ENCODE data around the gene ROR2.

Gene ROR2

DNA sequence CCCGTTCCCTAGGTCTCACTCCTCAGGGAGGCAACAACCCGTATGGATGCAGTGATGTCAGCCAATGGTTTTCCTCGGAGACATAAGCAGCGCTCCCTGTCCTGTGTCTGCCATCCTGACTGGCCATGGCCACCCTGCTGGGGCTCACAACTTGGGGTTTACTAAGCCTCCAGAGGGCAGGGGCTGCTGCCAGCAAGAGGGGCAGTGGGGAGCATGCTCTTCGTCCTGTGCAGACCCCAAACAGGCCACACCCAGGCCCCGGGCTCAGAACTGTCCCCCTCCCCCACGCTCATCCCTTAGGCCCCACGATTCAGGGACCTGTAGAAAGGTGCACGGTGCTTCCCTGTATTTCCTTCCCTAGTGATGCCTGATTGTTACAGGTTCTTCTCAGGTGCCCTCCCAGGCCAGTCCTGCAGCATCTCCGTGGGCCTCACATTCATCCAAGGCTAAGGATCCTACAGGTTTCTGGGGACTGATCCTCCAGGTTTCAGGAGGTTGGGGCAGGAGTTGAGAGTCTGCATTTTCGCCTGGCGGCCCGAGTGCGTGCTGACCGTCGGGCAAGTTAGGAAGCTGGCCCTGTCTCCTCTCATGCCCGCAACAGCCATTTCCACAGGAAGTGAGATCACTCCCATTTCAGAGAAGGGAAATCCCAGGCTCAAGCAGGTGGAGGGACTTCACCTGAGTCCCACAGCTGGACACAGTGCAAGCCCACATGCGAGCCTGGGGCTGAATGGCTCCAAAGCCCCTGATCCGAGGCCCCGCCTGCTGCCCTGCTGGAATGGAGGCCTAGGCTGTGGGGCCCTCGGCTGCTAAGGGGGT lies 217.6 kb downstream of the ROR2 start:
- DNase-seq = no peak

DNA sequence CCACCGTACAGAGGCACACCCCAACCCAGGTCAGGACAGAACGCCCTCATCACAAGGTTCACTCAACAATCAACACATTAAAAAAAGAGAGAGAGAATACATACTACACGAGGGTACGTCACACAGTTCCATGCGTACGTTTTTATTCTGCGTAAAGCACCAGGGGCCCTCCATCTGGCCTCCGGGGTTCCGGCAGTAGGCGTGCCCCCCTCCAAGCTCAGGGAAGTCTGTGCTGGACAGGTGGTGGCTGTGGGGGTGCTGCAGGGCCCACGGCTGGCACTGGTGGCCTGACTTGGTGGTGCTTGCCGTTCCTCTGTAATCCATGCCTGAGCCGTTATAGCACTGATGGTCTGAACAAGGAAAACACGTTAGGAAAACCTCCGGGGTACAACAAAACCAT lies 219.2 kb downstream of the ROR2 start:
- no peak for DNase-seq

DNA sequence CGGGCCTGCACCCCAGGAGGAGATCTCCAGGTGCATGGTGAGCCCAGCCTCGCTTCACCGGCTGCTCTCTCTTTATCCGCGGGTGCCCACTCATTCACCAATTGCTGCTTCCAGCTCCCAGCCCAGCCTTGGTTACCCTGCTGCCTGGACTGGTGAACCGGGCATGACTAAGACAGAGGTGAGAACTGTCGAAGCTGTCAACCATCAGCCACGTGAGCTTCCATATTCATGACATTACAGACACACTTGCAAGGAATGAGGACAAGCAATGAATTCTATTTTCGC lies 220.5 kb downstream of the ROR2 start:
- no peak for DNase-seq

DNA sequence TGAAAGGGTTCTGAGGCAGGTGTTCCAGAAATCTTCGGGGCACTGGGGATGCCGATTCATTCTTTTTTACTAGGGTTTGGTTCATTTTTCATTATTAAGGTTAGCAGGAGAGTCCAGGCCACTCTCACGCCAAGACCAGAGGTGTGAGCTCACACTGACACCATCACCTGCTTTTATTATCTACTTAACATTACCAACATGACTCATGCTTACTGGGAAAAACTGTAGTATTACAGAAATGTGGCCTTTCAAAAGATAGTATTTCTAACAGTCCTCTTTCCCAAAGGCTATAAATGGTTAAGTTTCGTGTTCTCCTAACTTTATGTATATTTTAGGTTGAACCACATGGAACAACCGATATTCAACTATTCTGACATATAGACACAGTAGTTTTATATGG lies 222.1 kb downstream of the ROR2 start:
- DNase-seq = no peak

DNA sequence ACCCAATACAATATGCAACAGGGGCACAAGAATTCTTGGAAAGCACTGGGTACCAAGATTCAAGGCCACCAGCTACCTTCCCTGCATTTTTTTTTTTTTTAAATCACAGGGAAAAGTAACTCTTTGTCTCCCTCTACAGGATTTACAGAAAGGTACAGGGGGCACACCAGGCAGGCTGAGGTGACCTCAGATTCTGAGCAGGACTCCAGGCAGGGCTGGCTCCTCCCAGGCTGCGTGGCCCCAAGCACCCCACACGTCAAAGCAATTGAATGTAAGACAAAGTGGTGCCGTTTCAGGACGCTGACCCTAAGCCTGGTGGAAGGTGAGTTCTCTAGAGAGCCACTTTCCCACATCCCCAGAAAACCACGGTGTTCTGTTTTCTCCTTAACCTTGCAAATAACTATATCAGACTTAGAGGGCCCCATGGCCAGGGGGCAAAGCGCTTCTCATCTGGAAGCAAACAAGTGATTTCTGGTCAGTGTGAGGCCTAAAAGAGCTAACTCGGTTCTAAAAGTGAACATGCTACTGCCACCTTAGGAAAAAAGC lies 222.6 kb downstream of the ROR2 start:
- DNase-seq = no peak

DNA sequence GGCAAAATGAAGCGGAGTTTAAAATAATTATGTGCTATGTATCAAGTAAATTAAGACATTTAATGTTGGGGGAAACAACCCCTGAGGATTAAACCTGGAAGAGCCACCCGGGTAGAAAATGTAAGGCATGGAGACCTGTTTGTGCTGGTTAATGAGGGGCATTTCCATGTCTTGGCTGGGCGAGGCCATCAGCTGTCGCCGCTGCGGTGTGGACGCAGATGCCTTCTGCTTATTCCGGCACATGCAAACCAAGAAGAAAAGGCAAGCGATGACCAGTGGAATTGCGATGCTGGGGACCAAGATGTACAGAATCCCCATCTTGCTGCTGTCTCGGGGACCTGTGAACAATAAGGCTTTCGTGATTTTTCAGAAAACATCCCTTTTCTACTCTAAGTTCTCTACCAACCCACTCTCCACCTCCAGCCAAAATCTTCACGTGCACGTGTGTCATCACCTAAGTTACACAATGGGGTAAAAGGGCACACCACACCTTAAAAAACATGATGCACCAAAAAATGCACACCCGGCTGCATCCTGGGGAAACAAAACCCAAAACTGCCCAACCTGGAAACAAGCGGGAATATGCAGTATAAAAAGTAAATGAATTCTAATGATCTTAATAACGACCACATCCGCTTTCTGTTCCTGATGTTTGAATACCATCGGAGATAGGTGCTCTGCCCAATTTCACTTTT lies 223.5 kb downstream of the ROR2 start:
- no peak for DNase-seq

DNA sequence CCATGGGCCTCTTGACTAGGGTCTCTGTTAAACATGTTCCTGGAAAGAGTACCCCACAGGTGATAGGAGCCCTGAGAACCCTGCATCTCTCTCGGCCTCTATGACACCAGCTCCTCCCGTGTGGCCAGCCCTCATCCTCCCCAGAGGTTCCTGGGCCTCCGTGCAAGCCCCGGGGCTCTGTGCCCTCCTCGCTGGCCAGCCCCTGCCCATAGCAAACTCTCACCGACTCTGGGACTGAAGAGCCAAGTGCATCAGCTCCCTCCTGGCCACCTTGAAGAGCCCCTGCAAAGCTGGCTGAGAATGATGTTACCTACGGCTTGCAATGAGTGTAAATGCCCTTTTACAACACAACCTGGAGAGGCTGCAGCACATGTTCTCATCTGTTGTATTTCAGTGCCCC lies 224.4 kb downstream of the ROR2 start:
- DNase-seq = no peak

DNA sequence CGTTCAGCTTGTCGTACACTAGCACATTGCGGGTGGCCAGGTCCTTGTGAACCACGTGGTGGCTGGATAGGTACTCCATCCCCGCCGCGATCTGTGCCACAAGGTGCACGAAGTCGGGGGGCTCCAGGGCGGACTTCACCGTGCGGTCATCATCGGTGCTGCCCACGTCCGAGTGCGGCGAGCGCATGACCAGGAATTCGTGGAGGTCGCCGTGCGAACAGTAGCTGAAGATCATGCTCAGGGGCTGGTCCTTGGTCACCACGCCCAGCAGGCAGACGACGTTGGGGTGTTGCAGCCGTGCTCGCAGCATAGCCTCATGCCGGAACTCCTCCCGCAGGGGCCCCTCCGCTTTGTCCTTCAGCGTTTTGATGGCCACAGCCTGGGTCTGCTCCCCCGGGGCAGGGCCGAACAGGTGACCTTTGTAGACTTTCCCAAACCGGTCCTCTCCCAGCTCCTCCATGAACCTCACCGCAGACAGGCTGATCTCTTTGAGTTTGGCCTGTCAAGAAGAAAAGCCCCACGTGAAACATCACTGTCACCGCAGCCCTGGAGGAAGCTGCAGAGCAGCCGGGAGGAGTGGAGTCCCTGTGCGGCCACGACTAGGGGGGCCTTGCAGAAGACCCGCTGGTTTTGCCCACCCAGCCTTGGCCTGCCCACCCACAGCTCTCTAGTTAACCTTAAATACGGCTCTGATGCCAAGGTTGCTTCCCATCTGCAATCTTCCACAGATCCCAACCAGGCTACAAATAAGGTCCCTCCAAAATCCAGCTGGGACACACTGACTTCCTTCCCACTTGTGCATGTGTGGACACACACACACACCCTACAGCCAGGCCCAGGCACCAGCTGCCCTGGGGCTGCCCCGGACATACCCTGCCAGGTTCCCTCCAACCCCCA lies 225.2 kb downstream of the ROR2 start:
- no peak for DNase-seq

DNA sequence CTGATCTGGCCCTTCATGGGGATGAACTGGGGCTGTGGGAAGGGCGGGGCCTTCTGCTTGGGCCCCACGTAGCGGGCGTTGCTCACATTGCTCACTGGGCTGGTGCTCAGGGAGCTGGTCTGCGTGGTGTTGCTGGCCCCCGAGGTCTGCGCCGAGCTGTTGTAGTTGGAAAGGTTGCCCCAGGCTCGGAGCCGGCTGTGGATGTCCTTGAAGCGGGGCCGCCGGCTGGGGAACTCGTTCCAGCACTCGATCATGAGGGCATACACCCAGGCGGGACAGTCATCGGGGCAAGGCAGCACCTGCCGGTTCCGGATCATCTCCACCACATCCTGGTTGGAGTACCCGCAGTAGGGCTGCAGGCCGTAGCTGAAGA lies 226.0 kb downstream of the ROR2 start:
- no peak for DNase-seq

DNA sequence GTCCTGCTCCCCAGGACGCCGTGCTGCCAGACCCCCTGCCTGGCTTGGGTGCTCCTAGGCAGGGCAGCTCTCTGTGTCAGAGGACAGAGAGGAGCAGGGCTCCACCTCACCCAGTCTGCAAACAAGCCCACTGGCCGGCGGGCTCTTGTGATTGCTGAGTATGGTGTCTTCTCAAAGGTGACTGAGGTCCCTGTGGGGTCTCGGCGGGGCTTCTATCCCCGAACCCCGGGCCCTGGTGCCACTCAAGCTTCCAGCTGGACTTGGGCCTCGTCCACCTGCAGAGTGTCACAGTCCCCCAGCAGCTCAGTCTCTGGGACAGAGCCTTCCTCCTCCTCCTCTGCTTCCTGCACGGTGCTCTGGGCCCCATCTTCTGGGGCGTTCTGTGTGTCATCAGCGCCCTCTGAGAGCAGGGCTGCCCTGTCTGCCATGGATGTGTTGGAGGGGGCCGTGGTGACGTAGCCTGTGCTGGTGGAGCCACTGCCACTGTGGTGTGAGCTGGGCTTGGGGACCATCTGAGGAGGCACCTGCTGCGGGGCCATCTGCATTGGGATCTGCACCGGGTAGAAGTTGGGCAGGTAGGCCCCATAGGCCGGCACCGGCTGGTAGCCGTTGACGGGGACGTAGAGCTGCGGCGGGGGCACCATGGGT lies 226.5 kb downstream of the ROR2 start:
- DNase-seq = no peak

DNA sequence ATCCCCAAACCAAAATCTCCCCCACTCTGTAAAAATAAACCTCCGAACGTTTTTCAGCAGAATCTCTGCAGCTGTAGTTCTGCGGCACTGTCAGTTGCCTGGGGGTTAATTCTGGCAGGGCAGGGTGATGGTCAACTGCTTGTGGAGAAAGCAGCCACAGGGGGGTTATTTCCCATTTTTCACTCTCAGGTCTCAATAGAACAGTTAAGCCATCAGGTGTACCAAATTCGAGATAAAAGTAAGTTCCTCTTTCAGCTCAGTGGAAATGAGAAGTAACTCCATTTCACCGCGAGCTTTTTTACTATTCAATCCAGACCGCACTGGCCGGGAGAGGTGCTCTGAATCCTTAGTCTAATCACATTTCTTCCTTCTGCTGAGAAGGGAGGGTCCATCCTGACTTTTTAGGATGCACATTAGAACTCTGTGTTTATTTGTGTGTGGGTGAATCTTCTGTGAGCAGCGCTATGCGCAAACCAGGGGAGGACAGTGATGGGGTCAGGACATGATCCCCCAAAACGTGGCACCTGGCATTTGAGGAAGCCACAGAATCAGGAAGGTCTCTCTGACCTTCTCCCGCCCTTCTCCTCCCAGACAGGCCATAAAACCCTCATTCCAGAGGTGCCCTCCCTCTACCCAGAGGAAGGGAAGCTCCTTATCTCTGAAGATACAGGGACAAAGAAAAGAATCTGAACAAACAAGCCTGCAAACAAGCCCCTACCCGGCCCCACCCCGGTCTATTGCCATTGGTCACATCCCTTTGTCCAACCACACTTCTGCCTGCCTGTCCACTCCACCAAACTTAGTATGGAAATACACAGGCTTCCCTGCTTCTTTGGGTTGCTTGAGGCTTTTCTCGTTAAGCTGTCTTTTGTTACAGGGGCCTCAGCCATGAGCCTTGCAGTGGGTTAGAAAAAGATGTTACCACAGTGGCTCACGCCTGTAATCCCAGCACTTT lies 229.0 kb downstream of the ROR2 start:
- no peak for DNase-seq

DNA sequence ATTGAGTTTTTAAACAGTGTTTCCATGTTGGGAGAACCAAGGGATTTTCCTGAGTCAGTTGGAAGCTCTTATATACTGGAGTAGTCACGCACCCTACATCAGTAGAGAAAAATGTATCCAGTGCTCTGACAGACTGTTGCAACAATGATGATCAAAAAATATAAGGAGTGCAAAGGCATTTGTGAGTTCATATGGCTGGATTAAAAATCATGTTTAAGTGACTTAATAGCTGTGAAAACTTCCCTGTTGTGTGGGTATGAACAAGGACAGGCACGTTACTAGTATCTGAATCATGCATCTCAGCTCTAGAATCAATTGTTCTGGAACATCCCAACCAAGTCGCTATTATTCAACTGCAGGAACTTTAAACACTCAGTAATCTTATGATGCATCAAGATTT lies 229.7 kb downstream of the ROR2 start:
- no peak for DNase-seq

DNA sequence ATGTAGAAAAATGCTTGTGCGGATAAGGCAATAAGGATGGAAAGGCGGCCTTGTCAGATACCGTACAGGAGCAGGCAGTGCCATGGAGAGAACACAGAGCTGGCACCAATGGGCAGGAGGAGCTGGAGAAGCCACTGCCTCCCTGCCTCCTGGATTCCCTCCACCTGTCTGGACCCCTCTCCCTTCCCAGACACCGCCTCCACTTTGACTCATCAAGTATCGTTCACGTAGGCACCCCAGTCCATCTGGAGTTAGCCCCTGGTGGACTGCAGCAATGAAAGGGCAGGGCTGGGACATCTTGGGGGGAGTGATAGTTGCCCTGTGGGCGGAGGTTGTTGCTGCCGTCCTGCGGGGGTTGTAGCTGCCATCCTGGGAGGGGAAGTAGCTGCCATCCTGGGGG lies 232.0 kb downstream of the ROR2 start:
- DNase-seq = no peak

DNA sequence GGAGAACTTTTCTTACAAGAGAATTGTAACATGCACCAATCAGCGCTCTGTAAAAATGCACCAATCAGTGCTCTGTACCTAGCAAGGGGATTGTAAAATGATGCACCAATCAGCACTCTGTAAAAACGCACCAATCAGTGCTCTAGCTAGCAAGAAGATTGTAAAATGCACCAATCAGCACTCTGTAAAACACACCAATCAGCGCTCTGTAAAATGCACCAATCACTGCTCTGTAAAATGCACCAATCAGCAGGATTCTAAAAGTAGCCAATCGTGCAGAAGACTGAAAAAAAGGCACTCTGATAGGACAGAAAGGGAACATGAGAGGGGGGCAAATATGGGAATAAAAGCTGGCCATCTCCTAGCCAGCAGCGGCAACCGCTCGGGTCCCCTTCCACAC lies 233.2 kb downstream of the ROR2 start:
- DNase-seq = no peak

DNA sequence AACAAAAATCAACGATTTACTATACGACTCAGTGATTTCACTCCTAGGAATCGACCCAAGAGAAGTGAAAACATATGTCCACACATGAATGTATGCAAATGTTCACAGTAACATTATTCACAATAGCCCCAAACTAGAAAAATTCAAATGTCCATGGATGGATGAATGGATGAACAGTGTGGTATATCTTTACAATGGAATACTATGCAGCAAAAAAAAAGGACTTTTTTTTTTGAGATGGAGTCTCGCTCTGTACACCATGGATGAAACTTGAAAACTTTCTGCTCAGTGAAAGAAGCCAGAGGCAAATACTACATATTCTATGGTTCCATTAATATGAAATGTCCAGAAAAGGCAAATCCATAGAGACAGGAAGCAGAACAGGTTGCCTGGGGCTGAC lies 233.8 kb downstream of the ROR2 start:
- no peak for DNase-seq

DNA sequence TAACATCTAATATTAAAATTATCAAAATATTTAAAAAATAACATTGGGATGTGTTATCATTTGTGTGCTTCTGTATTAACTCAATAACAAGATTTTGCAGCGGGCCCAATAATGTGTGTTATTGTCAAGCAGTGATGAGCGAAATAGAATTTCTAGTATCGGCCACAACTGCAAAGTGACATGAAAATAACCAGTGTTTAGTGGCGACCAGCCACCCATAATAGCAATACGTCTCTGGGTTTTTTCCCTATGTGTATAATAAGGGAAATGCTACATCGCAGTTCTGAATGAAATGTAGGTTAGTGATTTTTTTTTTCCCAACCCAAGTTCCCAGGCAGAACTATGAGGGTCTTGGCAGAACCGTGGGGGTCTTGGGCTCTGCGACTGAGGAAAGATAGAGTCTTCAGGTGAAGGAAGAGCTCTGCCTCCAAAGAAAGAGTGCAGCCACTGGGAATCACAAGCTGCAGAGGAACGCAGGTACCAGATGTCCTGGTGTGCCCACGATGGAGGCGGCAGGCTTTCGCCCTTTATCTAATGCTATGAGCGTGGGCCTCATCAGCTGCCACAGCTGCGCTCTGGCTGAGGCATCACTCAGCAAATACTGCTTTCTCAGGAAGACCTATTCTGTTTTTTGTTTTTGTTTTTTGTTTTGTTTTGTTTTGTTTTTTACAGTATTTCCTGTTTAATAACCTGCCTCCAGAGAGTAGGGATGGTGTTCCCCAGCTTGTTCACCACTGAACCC lies 235.0 kb downstream of the ROR2 start:
- no peak for DNase-seq

DNA sequence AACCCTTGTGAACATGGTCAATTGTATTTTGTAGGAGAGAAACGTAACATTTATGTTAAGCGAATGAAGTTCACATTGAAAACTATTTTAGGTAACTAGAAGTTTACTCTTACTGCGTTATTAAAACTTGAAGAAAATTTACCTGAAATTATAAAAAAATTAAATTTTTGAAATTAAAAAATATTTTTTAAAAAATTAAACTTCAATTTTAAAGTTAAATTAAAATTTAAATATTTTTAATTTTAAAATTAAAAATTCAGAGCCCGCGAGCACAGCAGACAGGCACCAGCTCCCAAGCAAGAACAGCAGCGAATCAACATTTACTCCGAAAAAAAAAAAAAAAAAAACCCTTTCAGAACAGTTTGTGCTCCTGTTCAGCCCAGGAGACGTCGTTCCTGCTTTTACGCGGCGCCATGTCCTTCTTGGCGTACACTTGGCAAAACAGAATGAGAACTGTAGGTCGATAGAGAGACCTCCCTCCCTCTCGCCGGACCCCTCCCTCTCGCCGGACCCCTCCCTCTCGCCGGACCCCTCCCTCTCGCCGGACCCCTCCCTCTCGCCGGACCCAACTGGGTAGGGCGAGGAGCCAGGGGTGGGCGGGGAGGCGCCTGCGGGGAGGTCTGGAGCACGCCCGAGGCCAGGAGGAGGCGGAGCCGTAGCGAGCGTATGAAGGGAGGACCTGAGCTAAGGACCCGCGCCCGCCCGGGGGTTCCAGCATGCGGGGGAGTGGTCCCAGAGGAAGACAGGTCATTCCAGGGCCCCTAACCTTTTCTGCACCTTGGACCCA lies 235.8 kb downstream of the ROR2 start:
- no peak for DNase-seq

DNA sequence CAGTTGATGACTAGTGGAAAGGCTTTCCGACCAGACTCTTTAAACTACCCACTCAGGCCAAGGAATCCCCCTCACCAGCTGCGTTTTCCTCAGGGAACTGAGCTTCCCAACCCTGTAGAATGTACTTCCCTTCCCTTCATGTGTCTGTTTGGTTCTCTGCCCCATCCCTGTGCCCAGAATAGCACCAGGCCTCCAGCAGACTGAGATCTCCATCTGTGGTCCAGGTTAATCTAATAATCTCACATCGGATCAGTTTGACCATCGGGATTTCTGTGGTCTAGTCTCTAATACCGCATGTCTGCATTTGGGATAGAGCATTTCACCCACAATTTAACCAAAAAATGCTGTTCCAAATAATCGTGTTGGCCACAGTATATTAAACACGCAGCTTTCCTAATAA lies 237.2 kb downstream of the ROR2 start:
- no peak for DNase-seq

DNA sequence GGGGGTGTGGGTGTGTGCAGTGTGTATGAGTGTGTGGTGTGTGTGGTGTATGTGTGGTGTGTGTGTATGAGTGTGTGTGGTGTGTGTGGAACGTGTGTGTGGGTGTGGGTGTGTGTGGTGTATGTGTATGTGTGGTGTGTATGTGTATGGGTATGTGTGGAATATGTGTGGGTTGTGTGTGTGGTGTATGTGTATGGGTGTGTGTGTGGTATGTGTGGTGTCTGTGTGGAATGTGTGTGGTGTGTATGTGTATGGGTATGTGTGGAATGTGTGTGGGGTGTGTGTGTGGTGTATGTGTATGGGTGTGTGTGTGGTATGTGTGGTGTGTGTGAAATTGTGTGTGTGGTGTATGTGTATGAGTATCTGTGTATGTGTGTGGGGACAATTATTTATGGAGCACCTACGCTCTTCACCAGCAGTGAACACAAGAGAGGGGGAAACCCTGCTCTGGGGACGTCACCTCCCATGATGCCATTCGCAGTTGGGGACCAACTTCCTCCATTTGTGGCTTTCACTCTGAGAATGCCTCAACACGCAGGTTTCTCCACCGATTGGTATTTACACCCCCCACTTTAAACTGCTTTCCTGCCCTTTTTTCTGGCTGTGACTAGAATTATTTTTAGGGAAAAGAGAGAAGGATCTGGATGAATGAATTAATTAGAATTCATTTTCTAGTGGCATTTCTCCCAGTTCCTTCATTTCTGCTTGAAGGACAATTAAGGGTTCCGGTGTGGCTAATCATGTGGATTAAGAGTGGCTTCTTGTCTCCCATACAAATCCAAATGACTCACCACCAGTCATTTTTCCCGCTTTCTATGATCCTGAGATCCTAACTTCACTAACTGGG lies 238.1 kb downstream of the ROR2 start:
- DNase-seq = no peak

Measured in NCI-H146 (cell line).